22Rv1 (cell line): ENCODE measurements around the gene ASIC1.

ENCODE experiments used
- H3K27ac ChIP-seq: fragments of 450-650 bp; 2 replicates; pipeline ENCODE4 v1.5.1; 2017
- ZFX ChIP-seq: fragments of 450-650 bp; IDR thresholded peaks from 2 replicates; pipeline ENCODE4 v1.6.1; 2017; ENCODE audit warnings: antibody characterized with exemption, borderline replicate concordance
- TF ChIP-seq, protein P1 (sequence below): fragments of 450-650 bp; IDR thresholded peaks from 2 replicates; pipeline ENCODE4 v1.5.1; 2017; ENCODE audit warnings: mild to moderate bottlenecking

The ASIC1 gene

DNA sequence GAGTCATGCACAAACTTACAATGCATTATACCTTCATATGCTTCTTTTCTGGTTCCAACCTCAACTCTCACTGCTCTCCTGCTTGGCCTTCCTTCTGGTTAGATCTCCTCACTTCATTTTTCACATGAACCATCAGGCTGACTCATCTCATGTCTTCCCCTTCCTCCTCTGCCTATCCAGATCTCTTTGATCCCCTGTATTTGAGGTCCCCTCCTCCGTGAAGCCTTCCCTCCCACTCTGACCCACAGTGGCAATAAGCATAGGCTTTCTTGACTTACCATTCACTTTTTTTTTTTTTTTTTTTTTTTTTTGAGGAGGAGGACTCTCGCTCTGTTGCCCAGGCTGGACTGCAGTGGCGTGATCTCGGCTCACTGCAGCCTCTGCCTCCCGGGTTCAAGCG is 14.7 kb upstream of the ASIC1 start:
- TF ChIP-seq, protein P1, sequence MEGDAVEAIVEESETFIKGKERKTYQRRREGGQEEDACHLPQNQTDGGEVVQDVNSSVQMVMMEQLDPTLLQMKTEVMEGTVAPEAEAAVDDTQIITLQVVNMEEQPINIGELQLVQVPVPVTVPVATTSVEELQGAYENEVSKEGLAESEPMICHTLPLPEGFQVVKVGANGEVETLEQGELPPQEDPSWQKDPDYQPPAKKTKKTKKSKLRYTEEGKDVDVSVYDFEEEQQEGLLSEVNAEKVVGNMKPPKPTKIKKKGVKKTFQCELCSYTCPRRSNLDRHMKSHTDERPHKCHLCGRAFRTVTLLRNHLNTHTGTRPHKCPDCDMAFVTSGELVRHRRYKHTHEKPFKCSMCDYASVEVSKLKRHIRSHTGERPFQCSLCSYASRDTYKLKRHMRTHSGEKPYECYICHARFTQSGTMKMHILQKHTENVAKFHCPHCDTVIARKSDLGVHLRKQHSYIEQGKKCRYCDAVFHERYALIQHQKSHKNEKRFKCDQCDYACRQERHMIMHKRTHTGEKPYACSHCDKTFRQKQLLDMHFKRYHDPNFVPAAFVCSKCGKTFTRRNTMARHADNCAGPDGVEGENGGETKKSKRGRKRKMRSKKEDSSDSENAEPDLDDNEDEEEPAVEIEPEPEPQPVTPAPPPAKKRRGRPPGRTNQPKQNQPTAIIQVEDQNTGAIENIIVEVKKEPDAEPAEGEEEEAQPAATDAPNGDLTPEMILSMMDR, result no peak
- no peak for TF ChIP-seq ZFX
- no peak overlapping the region for H3K27ac ChIP-seq

DNA sequence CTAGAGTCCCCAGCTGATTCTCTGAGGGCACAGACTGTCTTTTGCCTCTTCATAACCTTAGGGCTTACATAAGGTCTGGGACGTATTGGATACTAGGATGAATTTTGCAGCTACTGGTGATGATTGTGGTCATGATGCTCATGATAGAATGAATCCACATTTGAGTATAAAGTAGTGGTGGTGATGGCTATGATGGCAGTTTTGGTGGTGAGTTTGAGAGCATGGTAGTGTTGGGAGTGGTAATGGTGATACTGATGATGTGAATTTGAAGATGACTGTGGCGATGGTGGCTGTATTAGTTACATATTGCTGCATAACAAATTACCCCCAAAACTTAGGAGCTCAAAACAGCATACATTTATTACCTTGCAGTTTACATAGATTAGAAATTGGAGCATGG is 14.1 kb upstream of the ASIC1 start:
- no peak overlapping the region for H3K27ac ChIP-seq
- no peak for TF ChIP-seq ZFX
- TF ChIP-seq, protein P1, result no peak

DNA sequence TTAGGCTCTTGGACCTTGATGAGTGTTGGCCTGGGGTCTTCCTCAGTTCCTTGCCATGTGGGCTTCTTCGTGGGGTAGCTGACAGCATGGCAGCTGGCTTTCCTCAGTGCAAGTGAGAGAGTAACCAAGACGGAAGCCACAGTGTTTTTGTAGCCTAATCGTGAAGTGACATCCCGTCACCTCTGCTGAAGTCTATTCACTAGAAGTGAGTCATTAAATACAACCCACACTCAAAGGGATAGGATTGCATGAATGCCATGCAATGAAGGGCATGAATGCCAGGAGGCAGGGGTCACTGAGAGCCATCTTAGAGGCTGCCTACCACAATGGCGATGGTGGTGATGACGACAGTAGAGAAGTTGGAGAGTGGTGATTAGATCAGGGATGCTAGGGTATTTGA is 13.5 kb upstream of the ASIC1 start:
- TF ChIP-seq, protein P1, result no peak
- TF ChIP-seq ZFX, result no peak
- H3K27ac ChIP-seq, result no peak overlapping the region

DNA sequence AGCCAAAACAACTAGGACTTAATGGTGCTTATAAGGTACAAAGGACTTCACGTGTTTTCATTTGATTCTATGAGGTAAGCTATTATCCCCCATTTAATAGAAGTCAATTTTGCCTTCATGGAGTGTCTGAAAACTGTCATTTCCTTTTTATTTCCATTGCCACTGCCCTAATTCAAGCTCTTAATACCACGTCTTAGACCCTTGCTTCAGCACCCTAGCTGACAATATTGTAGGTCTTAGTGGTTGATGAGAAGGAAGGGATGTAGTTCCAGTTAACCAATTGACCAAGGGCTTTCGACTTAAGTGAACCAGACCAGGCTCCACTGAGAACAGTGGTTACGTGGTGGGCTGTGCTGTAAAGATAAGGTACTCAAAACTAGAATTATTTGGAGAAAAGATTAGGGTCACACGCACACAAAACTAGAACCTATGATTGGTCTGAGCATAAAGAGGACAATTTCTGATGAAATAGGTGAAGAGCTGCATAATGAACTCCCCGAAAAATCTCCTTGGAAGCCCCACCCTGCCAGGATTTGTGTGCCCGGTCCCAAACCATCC is 9.6 kb upstream of the ASIC1 start:
- no peak for TF ChIP-seq ZFX
- TF ChIP-seq, protein P1, result no peak
- H3K27ac ChIP-seq, result no peak overlapping the region

DNA sequence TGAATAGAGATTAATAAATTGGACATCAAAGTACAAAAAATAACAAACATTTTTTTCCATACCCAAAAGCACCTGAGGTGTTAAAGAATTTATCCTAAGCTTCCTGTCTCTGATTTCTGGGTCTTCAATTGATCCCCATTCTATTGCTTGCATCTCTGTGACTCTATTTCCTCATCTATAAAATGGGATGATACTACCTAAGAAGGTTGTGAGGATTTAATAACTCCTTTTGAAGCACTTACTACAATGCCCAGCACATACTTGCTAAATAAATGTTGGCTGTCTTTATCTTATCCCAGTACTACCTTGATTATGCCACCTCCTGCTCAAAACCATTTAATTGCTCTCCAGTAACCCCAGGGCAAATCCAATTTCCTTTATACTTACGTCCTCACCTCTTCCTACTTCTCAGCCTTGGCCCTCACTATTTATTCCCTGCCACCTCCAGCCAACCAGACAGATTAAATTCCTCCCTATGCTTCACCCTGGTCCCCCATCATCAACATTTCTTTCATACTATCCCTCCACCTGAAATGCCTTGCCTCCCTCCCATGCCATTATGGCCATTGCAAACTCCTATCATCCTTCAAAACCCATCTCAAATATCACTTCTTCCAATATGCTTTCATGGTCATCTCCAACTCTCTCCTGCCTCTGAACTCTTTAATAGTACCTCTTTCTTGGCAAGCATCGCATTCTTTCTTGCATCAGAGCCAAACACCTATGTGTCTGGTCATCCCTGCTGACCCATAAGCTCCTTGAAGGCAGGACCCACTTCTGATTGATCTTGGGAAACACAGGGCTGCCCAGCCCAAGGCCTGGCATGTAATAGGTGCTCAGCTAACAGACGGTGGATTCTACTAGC is 7.9 kb upstream of the ASIC1 start:
- no peak overlapping the region for H3K27ac ChIP-seq
- TF ChIP-seq, protein P1, result no peak
- no peak for TF ChIP-seq ZFX

DNA sequence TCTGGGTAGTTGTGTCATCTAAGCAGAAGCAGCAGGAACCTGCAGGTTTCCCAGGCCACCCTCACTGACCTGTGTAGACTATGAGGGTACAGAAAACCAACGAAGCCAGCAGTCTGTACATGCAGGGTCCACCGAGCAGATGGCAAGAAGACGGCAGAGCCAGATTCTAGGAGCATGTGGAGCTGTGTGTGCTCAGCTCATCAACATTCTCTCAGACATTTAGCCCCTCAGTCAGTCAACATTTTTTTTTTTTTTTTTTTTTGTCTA is 7.3 kb upstream of the ASIC1 start:
- TF ChIP-seq ZFX, result no peak
- TF ChIP-seq, protein P1, result no peak
- H3K27ac ChIP-seq, result no peak overlapping the region

DNA sequence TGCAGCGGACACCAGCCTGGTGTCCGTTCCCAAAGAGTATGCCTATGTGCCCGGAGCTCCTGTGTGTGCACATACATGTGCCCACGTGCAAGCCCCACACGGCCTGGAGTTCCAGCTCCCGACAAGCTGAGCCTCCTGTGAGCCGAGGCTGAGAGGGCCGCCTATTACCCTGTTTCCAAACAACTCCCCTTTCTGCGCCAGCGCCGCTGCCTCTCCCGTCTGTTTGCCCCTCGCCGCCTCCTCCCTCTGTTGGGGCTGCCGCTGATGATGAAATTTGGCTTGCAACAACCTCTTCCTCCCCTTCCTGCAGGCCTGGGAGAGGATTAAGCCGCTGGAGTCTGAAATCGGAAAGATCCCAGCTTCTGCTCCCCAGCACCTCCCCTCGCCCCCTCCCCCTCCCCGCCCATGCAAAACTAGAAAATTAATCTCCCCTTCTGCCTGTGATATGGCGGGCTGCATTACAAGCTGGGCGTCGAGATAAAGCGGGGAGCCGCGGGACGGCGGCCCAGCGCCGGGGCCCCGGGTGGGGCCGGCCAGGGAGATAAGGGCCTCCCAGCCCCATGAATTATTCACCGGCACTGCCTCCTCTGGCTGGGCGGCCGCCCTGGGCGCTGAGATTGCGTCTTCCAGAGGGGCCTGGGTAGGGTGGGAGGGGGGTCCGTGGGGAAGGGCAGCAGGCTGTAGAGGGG is 6.8 kb upstream of the ASIC1 start:
- no peak overlapping the region for H3K27ac ChIP-seq
- TF ChIP-seq, protein P1, result no peak
- no peak for TF ChIP-seq ZFX
